GM19025 (cell line): ENCODE data around the gene IFITM1.
"Not testable (repeated sequence)": the region's sequence is repeated elsewhere in the genome, so short reads cannot be mapped to it uniquely, and the experiment has no call there.

Experiments used
- ATAC-seq: cut with Tn5 transposase; IDR thresholded peaks from one replicate; pipeline ENCODE4 v1.9.1; 2021; ENCODE audit warnings: mild to moderate bottlenecking, low read depth, moderate library complexity; ENCODE audit not compliant: unreplicated experiment

Gene IFITM1

GRCh38 chr11:360326-361280 is 46.8 kb downstream of the IFITM1 start:
- ATAC-seq = no peak

GRCh38 chr11:362642-363442 is 49.0 kb downstream of the IFITM1 start:
- ATAC-seq = no peak

- ATAC-seq = not testable (repeated sequence)
Measured at GRCh38 chr11:363443-363805, 49.6 kb downstream of the IFITM1 start.

GRCh38 chr11:363948-364761 is 50.3 kb downstream of the IFITM1 start:
- no peak for ATAC-seq
